ENCODE results near the gene PJVK. TPM values are rescaled to one million over a fixed set of nuclear protein-coding genes. Genes with fewer than 3 reads are reported as not detected.

The PJVK gene
- total and polyA plus RNA-seq, 10 of the 15 experiments (the other 5 are each of a cell fraction or from before 2014, with no cell fraction given), result 1.8 to 6.8 (median 3.2) TPM

DNA sequence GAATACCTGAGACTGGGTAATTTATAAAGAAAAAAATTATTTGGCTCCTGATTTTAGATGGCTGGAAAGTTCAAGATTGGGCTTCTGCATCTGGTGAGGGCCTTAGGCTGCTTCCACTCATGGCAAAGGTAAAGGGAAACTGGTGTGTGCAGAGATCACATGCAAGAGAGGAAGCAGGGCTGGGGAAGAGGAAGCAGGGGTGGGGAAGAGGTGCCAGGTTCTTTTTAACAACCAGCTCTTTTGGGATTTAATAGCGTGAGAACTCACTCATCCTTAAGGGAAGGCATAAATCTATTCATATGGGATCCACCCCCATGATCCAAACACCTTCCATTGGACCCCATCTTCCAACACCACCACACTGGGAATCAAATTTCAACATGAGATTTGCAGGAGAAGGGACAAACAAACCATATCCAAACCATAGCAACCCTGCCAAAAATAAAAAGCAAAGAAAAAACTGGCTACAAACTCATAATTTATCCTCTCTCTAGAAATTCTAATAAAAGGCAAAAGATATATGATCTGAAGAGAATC is 30.6 kb upstream of the PJVK start:
- Histone ChIP-seq H3K36me3 (ENCODE audit: control insufficient read depth in 2 of 2, insufficient read depth in 2 of 2, low read length in 1 of 2) (no peaks in the 10 kb centered on the region; a peak in 1 of 4 replicates), H3K79me2 (ENCODE audit: control insufficient read depth, insufficient read depth, low read length) (peaks cover 16% of the 10 kb centered on the region), H3K9me3 (replicated peaks; ENCODE audit: control insufficient read depth, insufficient read depth, low read length) (peaks cover 4% of the 10 kb centered on the region; the same call in 2 of the 3 replicates), H3K4me2 (ENCODE audit: control insufficient read depth, insufficient read depth) (no peak overlapping the region), H2AFZ (ENCODE audit: control insufficient read depth, low read depth, low read length) (no peak overlapping the region), H4K20me1 (ENCODE audit: control insufficient read depth, insufficient read depth) (no peaks in the 10 kb centered on the region), H3K4me1 (ENCODE audit: control insufficient read depth, insufficient read depth, low read length) (peaks cover 6% of the 10 kb centered on the region; the same call in 1 of the 2 replicates), H3K27ac (ENCODE audit: control insufficient read depth, insufficient read depth) (no peak overlapping the region), H3K4me3 (no peak overlapping the region), H3K27me3 (replicated peaks in 1 of 2; ENCODE audit: control insufficient read depth in 2 of 2, insufficient read depth in 2 of 2, low read length in 1 of 2) (no peaks in the 10 kb centered on the region), H3K9ac (ENCODE audit: control insufficient read depth, insufficient read depth, low read length) (no peak overlapping the region)
- SMC1A ChIA-PET (ENCODE audit: uncharacterized antibody, unreplicated experiment), result interaction anchor here (0.8 to 10.6 kb wide), 9 partner anchors 8 to 308 kb away, joined by 3 to 454 read pairs (median 10); partner anchors contain the start of gene RBM45
- intact Hi-C loops (cut with micrococcal nuclease; ENCODE audit: unreplicated experiment) (no loop called here), in situ Hi-C loops (cut with MboI) (no loop called here)
- RAD21 ChIA-PET (ENCODE audit: unreplicated experiment), result interaction anchor here (1.2 to 8.3 kb wide), 7 partner anchors 17 to 307 kb away, joined by 3 to 162 read pairs (median 7); no protein-coding TSS in a partner anchor
- BruUV-seq (replicated peaks), result no TSS peak
- DNase-seq (ENCODE audit: low read depth, low spot score) (no peak), ATAC-seq (no peak), FAIRE-seq (no peak)
- TF ChIP-seq SUPT20H (IDR thresholded peaks at IDR 0.05; ENCODE audit: borderline replicate concordance, control insufficient read depth, low read depth, low read length) (no peak), JUNB (IDR thresholded peaks at IDR 0.05) (no peak), SREBF2 (IDR thresholded peaks at IDR 0.05; ENCODE audit: low read length) (no peak), SIX5 (IDR thresholded peaks at IDR 0.05; ENCODE audit: low read depth, low read length, severe bottlenecking) (no peak), RAD21 (IDR thresholded peaks at IDR 0.05; ENCODE audit: insufficient read depth, low read depth, low read length) (no peak), JUND (IDR thresholded peaks at IDR 0.05; ENCODE audit: low read depth, low read length) (no peak), CHD2 (IDR thresholded peaks at IDR 0.05; ENCODE audit: borderline replicate concordance, low read depth, low read length) (no peak), HDGF (IDR thresholded peaks at IDR 0.05) (no peak), RAD51 (IDR thresholded peaks at IDR 0.05) (no peak), IRF4 (IDR thresholded peaks at IDR 0.05; ENCODE audit: low read depth, low read length) (no peak), CBFB (IDR thresholded peaks at IDR 0.05; ENCODE audit: low read depth) (no peak), ZBED1 (IDR thresholded peaks at IDR 0.05; ENCODE audit: borderline replicate concordance) (no peak), NRF1 (conservative IDR thresholded peaks at IDR 0.05; ENCODE audit: low read depth, low read length) (no peak), FOXM1 (IDR thresholded peaks at IDR 0.05; ENCODE audit: low read depth, low read length) (no peak), HDAC2 (IDR thresholded peaks at IDR 0.05) (no peak), SRF (IDR thresholded peaks at IDR 0.05; ENCODE audit: low read depth in 2 of 2, low read length in 2 of 2) (no peak), RELA (IDR thresholded peaks at IDR 0.05; ENCODE audit: borderline replicate concordance, partially characterized antibody) (no peak), MYC (IDR thresholded peaks at IDR 0.05; ENCODE audit: insufficient read depth, insufficient read length, insufficient replicate concordance, low read length, severe bottlenecking) (no peak)
- TF ChIP-seq, protein P1, sequence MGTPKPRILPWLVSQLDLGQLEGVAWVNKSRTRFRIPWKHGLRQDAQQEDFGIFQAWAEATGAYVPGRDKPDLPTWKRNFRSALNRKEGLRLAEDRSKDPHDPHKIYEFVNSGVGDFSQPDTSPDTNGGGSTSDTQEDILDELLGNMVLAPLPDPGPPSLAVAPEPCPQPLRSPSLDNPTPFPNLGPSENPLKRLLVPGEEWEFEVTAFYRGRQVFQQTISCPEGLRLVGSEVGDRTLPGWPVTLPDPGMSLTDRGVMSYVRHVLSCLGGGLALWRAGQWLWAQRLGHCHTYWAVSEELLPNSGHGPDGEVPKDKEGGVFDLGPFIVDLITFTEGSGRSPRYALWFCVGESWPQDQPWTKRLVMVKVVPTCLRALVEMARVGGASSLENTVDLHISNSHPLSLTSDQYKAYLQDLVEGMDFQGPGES (IDR thresholded peaks at IDR 0.05), result no peak
- 0% methylated on average over 1 of the region's 1 CpG for WGBS (ENCODE audit: insufficient coverage, insufficient replicate concordance, low lambda C conversion rate, missing lambda C conversion rate)
- POLR2A ChIA-PET, result interaction anchor here (3.1 kb wide), 1 partner anchor 29 kb away, joined by 21 read pairs; the partner anchor contains the start of genes PJVK and PRKRA
- CTCF ChIA-PET, result interaction anchor here (1.0 to 12.4 kb wide), 7 partner anchors 8 to 308 kb away, joined by 3 to 702 read pairs (median 13); partner anchors contain the start of gene RBM45
